ENCODE measurements around the gene SGK1. TPM values are rescaled to one million over a fixed set of nuclear protein-coding genes. Genes with fewer than 3 reads are reported as not detected.

Gene SGK1
- total RNA-seq, 6 experiments from 2014 or later, result 75.4 to 117 (median 104) TPM

GRCh38 chr6:134230940-134231339 is 87.0 kb downstream of the SGK1 start:
- H3K4me3 Mint-ChIP-seq, result no peak overlapping the region
- H3K36me3 Mint-ChIP-seq (ENCODE audit: low read depth), result no peaks in the 10 kb centered on the region
- no peaks in the 10 kb centered on the region; the same call in none of the 2 replicates for H3K27me3 Mint-ChIP-seq (ENCODE audit: insufficient read depth)
- H3K9me3 Mint-ChIP-seq, result no peaks in the 10 kb centered on the region
- H3K27ac Mint-ChIP-seq, result no peak overlapping the region
- no peak for TF ChIP-seq CTCF (IDR thresholded peaks at IDR 0.05)
- DNase-seq, result no peak
- peaks cover 12% of the 10 kb centered on the region for H3K4me1 Mint-ChIP-seq (ENCODE audit: low read depth)

DNA sequence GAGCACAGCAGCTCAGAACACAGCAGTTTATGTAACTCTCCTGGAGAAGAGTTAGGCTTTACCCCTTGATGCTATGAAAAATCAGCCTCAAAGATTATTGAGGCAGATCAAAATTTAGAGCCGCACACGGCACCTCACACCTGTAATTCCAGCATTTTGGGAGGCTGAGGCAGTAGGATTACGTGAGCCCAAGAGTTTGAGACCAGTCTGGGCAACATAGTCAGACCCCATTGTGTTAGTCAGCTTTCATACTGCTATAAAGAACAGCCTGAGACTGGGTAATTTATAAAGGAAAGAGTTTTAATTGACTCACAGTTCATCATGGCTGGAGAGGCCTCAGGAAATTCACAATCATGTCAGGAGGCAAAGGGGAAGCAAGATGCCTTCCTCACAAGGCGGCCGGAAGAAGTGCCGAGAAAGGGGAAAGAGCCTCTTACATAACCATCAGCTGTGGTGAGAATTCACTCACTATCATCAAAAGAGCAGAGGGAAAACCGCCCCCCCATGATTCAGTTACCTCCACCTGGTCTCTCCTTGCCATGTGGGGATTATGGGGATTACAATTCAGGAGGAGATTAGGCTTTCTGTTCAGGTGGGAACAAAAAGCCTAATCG is 87.7 kb downstream of the SGK1 start:
- Mint-ChIP-seq H3K9me3 (no peaks in the 10 kb centered on the region), H3K4me1 (ENCODE audit: low read depth) (peaks cover 6% of the 10 kb centered on the region; the same call in 1 of the 2 replicates), H3K27me3 (ENCODE audit: insufficient read depth) (no peaks in the 10 kb centered on the region; the same call in none of the 2 replicates), H3K27ac (no peak overlapping the region), H3K36me3 (ENCODE audit: low read depth) (no peaks in the 10 kb centered on the region), H3K4me3 (no peak overlapping the region)
- DNase-seq, result no peak
- TF ChIP-seq CTCF (IDR thresholded peaks at IDR 0.05), result no peak

DNA sequence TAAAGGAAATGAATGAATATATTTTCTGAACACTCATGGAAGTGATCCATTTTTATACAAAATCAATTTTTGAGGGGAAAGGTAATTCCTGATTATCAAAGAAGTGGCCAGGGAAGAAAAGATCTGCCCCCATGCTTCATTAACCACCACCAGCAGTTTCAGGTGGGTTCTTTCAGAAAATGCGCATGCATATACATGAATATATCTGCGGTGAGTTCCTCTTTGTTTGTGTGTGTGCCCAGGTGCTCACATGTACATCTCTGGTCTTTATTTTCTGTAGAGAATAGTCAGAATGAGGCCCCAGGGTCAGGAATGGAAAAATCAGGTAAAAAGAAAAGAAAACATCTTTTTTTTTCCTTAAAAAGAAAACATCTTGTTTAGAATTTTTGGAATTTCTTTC is 88.4 kb downstream of the SGK1 start:
- Mint-ChIP-seq H3K27ac (no peak overlapping the region), H3K36me3 (ENCODE audit: low read depth) (no peaks in the 10 kb centered on the region), H3K4me1 (ENCODE audit: low read depth) (no peaks in the 10 kb centered on the region; the same call in 1 of the 2 replicates), H3K4me3 (no peak overlapping the region), H3K9me3 (no peaks in the 10 kb centered on the region), H3K27me3 (ENCODE audit: insufficient read depth) (no peaks in the 10 kb centered on the region; the same call in none of the 2 replicates)
- DNase-seq, result no peak
- no peak for TF ChIP-seq CTCF (IDR thresholded peaks at IDR 0.05)

GRCh38 chr6:134223796-134224420 is 94.0 kb downstream of the SGK1 start:
- TF ChIP-seq CTCF (IDR thresholded peaks at IDR 0.05), result no peak
- no peaks in the 10 kb centered on the region for H3K9me3 Mint-ChIP-seq
- H3K27ac Mint-ChIP-seq, result no peak overlapping the region
- no peak overlapping the region for H3K4me3 Mint-ChIP-seq
- no peaks in the 10 kb centered on the region; the same call in 1 of the 2 replicates for H3K4me1 Mint-ChIP-seq (ENCODE audit: low read depth)
- no peak for DNase-seq
- no peaks in the 10 kb centered on the region; the same call in none of the 2 replicates for H3K27me3 Mint-ChIP-seq (ENCODE audit: insufficient read depth)
- H3K36me3 Mint-ChIP-seq (ENCODE audit: low read depth), result no peaks in the 10 kb centered on the region

DNA sequence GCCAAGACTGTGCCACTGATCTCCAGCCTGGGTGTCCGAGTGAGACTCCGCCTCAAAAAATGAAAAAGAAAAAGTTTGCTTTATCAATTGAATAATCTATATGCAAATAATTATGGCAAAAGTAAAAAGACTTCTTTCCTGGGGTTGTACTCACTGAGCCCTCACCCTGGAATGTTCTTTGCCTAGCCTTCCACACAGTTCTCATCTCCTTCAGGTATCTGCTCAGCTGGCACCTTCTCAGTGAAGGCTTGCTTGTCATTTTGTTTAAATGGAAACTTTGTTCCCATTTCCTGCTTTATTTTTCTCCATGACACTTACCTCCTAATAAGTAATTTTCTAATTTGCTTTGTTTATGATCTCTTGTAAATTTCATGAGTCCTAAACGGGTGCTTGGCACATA is 96.7 kb downstream of the SGK1 start:
- H3K36me3 Mint-ChIP-seq (ENCODE audit: low read depth), result no peaks in the 10 kb centered on the region
- no peak overlapping the region for H3K27ac Mint-ChIP-seq
- no peak overlapping the region for H3K4me3 Mint-ChIP-seq
- H3K9me3 Mint-ChIP-seq, result no peaks in the 10 kb centered on the region
- no peak for TF ChIP-seq CTCF (IDR thresholded peaks at IDR 0.05)
- no peaks in the 10 kb centered on the region; the same call in 1 of the 2 replicates for H3K27me3 Mint-ChIP-seq (ENCODE audit: insufficient read depth)
- H3K4me1 Mint-ChIP-seq (ENCODE audit: low read depth), result peaks cover 19% of the 10 kb centered on the region
- DNase-seq, result no peak
